SH-SY5Y (cell line): Measurements from ENCODE around the gene NUDT16.

Experiments used
- GATA2 ChIP-seq: IDR thresholded peaks from 2 replicates; pipeline ENCODE4 v1.6.1; 2011; ENCODE audit warnings: mild to moderate bottlenecking, low read depth, low read length
- GATA3 ChIP-seq: IDR thresholded peaks from 2 replicates; pipeline ENCODE4 v1.6.1; 2011; ENCODE audit warnings: low read depth, mild to moderate bottlenecking, low read length, moderate library complexity

NUDT16 gene

GRCh38 chr3:131361464-131362421 lies 19.8 kb upstream of the NUDT16 start:
- TF ChIP-seq GATA2 (no peak), GATA3 (no peak)

GRCh38 chr3:131363275-131363674 lies 18.3 kb upstream of the NUDT16 start:
- TF ChIP-seq GATA2 (no peak), GATA3 (no peak)

GRCh38 chr3:131370935-131371687 lies 10.5 kb upstream of the NUDT16 start:
- TF ChIP-seq GATA2 (no peak), GATA3 (no peak)

- TF ChIP-seq GATA2 = no peak
- no peak for TF ChIP-seq GATA3
Measured at GRCh38 chr3:131371688-131372066, 9.9 kb upstream of the NUDT16 start.

- TF ChIP-seq GATA3 = no peak
- TF ChIP-seq GATA2 = no peak
Measured at GRCh38 chr3:131374741-131375140, 6.8 kb upstream of the NUDT16 start.

GRCh38 chr3:131386429-131387165 lies 5.0 kb downstream of the NUDT16 start:
- TF ChIP-seq GATA3 (no peak), GATA2 (no peak)

- no peak for TF ChIP-seq GATA2
- no peak for TF ChIP-seq GATA3
Measured at GRCh38 chr3:131387796-131388489, 6.4 kb downstream of the NUDT16 start.

- TF ChIP-seq GATA2 (no peak), GATA3 (no peak)
Measured at GRCh38 chr3:131388490-131388799, 6.9 kb downstream of the NUDT16 start.

- TF ChIP-seq GATA3 = no peak
Measured at GRCh38 chr3:131390331-131390730, 8.8 kb downstream of the NUDT16 start.

- TF ChIP-seq GATA2 = no peak
- TF ChIP-seq GATA3 = no peak
Measured at GRCh38 chr3:131393051-131393450, 11.5 kb downstream of the NUDT16 start.

- TF ChIP-seq GATA3 = no peak
- no peak for TF ChIP-seq GATA2
Measured at GRCh38 chr3:131393868-131394267, 12.3 kb downstream of the NUDT16 start.

GRCh38 chr3:131394400-131394799 lies 12.8 kb downstream of the NUDT16 start:
- TF ChIP-seq GATA2 (no peak), GATA3 (no peak)

GRCh38 chr3:131396170-131396569 lies 14.6 kb downstream of the NUDT16 start:
- TF ChIP-seq GATA3 (no peak), GATA2 (no peak)

- TF ChIP-seq GATA3 (no peak), GATA2 (no peak)
Measured at GRCh38 chr3:131397889-131398288, 16.3 kb downstream of the NUDT16 start.

- TF ChIP-seq GATA2 = no peak
Measured at GRCh38 chr3:131401978-131402377, 20.4 kb downstream of the NUDT16 start.
